HG03469 (cell line): Measurements from ENCODE around the gene SAYSD1.
"Not testable (repeated sequence)": the region's sequence is repeated elsewhere in the genome, so short reads cannot be mapped to it uniquely, and the experiment has no call there.

Experiments used
- ATAC-seq: cut with Tn5 transposase; IDR thresholded peaks from one replicate; pipeline ENCODE4 v1.9.1; 2021; ENCODE audit warnings: mild to moderate bottlenecking, moderate library complexity, moderate number of reproducible peaks; ENCODE audit not compliant: unreplicated experiment

The SAYSD1 gene

GRCh38 chr6:39114704-39115599 is at the start of gene SAYSD1:
TSS of gene SAYSD1 (minus strand) at chr6:39115186. CDS start at chr6:39115089, 97 bp downstream.
- ATAC-seq = peak; percentile 72

- no peak for ATAC-seq
Observed at GRCh38 chr6:39157511-39157910, 42.5 kb upstream of the SAYSD1 start.

GRCh38 chr6:39156801-39157200 is 41.8 kb upstream of the SAYSD1 start:
- ATAC-seq = no peak

GRCh38 chr6:39154705-39155104 is 39.7 kb upstream of the SAYSD1 start:
- no peak for ATAC-seq

- no peak for ATAC-seq
Observed at GRCh38 chr6:39153766-39154397, 38.9 kb upstream of the SAYSD1 start.

GRCh38 chr6:39152262-39152661 is 37.3 kb upstream of the SAYSD1 start:
- no peak for ATAC-seq

GRCh38 chr6:39151211-39151610 is 36.2 kb upstream of the SAYSD1 start:
- no peak for ATAC-seq

GRCh38 chr6:39144481-39145173 is 29.6 kb upstream of the SAYSD1 start:
- ATAC-seq = no peak

- no peak for ATAC-seq
Observed at GRCh38 chr6:39143238-39143930, 28.4 kb upstream of the SAYSD1 start.

GRCh38 chr6:39140556-39141167 is 25.7 kb upstream of the SAYSD1 start:
- no peak for ATAC-seq

GRCh38 chr6:39137245-39137644 is 22.3 kb upstream of the SAYSD1 start:
- no peak for ATAC-seq

GRCh38 chr6:39136207-39136606 is 21.2 kb upstream of the SAYSD1 start:
- not testable (repeated sequence) for ATAC-seq

- ATAC-seq = not testable (repeated sequence)
Observed at GRCh38 chr6:39134761-39135160, 19.8 kb upstream of the SAYSD1 start.

- no peak for ATAC-seq
Observed at GRCh38 chr6:39130691-39131090, 15.7 kb upstream of the SAYSD1 start.

- ATAC-seq = no peak
Observed at GRCh38 chr6:39128832-39129231, 13.8 kb upstream of the SAYSD1 start.

- ATAC-seq = no peak
Observed at GRCh38 chr6:39128106-39128505, 13.1 kb upstream of the SAYSD1 start.

GRCh38 chr6:39124114-39124513 is 9.1 kb upstream of the SAYSD1 start:
- no peak for ATAC-seq

GRCh38 chr6:39118921-39119320 is 3.9 kb upstream of the SAYSD1 start:
- ATAC-seq = no peak

- peak; percentile 3 for ATAC-seq
Observed at GRCh38 chr6:39114388-39114703, 640 bp downstream of the SAYSD1 start.

- ATAC-seq = no peak
Observed at GRCh38 chr6:39113788-39114187, 1.2 kb downstream of the SAYSD1 start.

GRCh38 chr6:39111280-39111679 is 3.7 kb downstream of the SAYSD1 start:
- ATAC-seq = no peak
